PFSK-1 (cell line): Measurements from ENCODE around the gene TXNDC8.

ENCODE experiments used
- POLR2AphosphoS5 ChIP-seq: IDR thresholded peaks from 2 replicates; pipeline ENCODE4 v1.6.1; 2012; ENCODE audit warnings: low read depth, mild to moderate bottlenecking, control low read depth, low read length, moderate library complexity
- TAF1 ChIP-seq: IDR thresholded peaks from 2 replicates; pipeline ENCODE4 v1.6.1; 2012; ENCODE audit warnings: low read length, control low read depth, borderline replicate concordance; ENCODE audit not compliant: insufficient read depth
- TF ChIP-seq, protein P1 (sequence below), 2 experiments: IDR thresholded peaks; 2 replicates each; pipeline versions ENCODE4 v1.6.1 to v1.8.0; 2011 to 2012; ENCODE audit warnings: low read depth in 2 of 2, low read length in 2 of 2, control low read depth in 1 of 2, inconsistent platforms in 1 of 2, mild to moderate bottlenecking in 1 of 2, moderate library complexity in 1 of 2; ENCODE audit not compliant: insufficient read depth in 1 of 2

GRCh38 chr9:110330484-110331105 lies 7.1 kb downstream of the TXNDC8 start:
- TF ChIP-seq TAF1 (no peak), POLR2AphosphoS5 (no peak)
- TF ChIP-seq, protein P1, sequence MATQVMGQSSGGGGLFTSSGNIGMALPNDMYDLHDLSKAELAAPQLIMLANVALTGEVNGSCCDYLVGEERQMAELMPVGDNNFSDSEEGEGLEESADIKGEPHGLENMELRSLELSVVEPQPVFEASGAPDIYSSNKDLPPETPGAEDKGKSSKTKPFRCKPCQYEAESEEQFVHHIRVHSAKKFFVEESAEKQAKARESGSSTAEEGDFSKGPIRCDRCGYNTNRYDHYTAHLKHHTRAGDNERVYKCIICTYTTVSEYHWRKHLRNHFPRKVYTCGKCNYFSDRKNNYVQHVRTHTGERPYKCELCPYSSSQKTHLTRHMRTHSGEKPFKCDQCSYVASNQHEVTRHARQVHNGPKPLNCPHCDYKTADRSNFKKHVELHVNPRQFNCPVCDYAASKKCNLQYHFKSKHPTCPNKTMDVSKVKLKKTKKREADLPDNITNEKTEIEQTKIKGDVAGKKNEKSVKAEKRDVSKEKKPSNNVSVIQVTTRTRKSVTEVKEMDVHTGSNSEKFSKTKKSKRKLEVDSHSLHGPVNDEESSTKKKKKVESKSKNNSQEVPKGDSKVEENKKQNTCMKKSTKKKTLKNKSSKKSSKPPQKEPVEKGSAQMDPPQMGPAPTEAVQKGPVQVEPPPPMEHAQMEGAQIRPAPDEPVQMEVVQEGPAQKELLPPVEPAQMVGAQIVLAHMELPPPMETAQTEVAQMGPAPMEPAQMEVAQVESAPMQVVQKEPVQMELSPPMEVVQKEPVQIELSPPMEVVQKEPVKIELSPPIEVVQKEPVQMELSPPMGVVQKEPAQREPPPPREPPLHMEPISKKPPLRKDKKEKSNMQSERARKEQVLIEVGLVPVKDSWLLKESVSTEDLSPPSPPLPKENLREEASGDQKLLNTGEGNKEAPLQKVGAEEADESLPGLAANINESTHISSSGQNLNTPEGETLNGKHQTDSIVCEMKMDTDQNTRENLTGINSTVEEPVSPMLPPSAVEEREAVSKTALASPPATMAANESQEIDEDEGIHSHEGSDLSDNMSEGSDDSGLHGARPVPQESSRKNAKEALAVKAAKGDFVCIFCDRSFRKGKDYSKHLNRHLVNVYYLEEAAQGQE (IDR thresholded peaks at IDR 0.05; ENCODE audit: insufficient read depth in 1 of 2, low read depth in 2 of 2, low read length in 2 of 2) = no peak
